ENCODE results near the gene TCF7L2.

GRCh38 chr10:113060201-113061053 is 110.4 kb downstream of the TCF7L2 start:
- TF ChIP-seq, protein P1, sequence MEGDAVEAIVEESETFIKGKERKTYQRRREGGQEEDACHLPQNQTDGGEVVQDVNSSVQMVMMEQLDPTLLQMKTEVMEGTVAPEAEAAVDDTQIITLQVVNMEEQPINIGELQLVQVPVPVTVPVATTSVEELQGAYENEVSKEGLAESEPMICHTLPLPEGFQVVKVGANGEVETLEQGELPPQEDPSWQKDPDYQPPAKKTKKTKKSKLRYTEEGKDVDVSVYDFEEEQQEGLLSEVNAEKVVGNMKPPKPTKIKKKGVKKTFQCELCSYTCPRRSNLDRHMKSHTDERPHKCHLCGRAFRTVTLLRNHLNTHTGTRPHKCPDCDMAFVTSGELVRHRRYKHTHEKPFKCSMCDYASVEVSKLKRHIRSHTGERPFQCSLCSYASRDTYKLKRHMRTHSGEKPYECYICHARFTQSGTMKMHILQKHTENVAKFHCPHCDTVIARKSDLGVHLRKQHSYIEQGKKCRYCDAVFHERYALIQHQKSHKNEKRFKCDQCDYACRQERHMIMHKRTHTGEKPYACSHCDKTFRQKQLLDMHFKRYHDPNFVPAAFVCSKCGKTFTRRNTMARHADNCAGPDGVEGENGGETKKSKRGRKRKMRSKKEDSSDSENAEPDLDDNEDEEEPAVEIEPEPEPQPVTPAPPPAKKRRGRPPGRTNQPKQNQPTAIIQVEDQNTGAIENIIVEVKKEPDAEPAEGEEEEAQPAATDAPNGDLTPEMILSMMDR (conservative IDR thresholded peaks at IDR 0.05), result no peak
- TF ChIP-seq ZFX (IDR thresholded peaks at IDR 0.05), result no peak
